H9 (cell line): ENCODE results near the gene HUNK. TPM values are rescaled to one million over a fixed set of nuclear protein-coding genes. Genes with fewer than 3 reads are reported as not detected.

Experiments
- DNase-seq: peaks from one replicate; pipeline ENCODE4 v3.0.0-alpha.2; 2017
- H2AFZ ChIP-seq: one replicate; pipeline ENCODE4 v1.6.1; 2013; ENCODE audit warnings: mild to moderate bottlenecking, low read length, control low read depth, moderate library complexity
- H2AK5ac ChIP-seq: 2 replicates; pipeline ENCODE4 v1.6.1; 2013; ENCODE audit warnings: low read length, control low read depth, mixed read lengths; ENCODE audit not compliant: insufficient read length
- H2BK120ac ChIP-seq: one replicate; pipeline ENCODE4 v1.6.1; 2013; ENCODE audit warnings: low read depth, mild to moderate bottlenecking, low read length, control low read depth, inconsistent platforms; ENCODE audit not compliant: poor library complexity, severe bottlenecking
- H2BK12ac ChIP-seq: 2 replicates; pipeline ENCODE4 v1.6.1; 2013; ENCODE audit warnings: low read length, control low read depth, mixed read lengths, low read depth; ENCODE audit not compliant: insufficient read length
- H2BK15ac ChIP-seq: 2 replicates; pipeline ENCODE4 v1.6.1; 2013; ENCODE audit warnings: low read depth, low read length, control low read depth
- H2BK20ac ChIP-seq: one replicate; pipeline ENCODE4 v1.6.1; 2013; ENCODE audit warnings: low read depth, mild to moderate bottlenecking, low read length, control low read depth, inconsistent platforms; ENCODE audit not compliant: poor library complexity, severe bottlenecking
- H2BK5ac ChIP-seq: 2 replicates; pipeline ENCODE4 v1.6.1; 2013; ENCODE audit warnings: low read length, control low read depth, mixed read lengths; ENCODE audit not compliant: insufficient read length
- H3K14ac ChIP-seq: 2 replicates; pipeline ENCODE4 v1.6.1; 2013; ENCODE audit warnings: low read length, control low read depth; ENCODE audit not compliant: insufficient read depth
- H3K18ac ChIP-seq: 2 replicates; pipeline ENCODE4 v1.6.1; 2013; ENCODE audit warnings: low read depth, mild to moderate bottlenecking, mixed read lengths, low read length, control low read depth; ENCODE audit not compliant: insufficient read length
- H3K23ac ChIP-seq: 2 replicates; pipeline ENCODE4 v1.6.1; 2013; ENCODE audit warnings: low read length, control low read depth, mixed read lengths, low read depth; ENCODE audit not compliant: insufficient read length
- H3K23me2 ChIP-seq: 2 replicates; pipeline ENCODE4 v1.6.1; 2013; ENCODE audit warnings: low read depth, mild to moderate bottlenecking, mixed read lengths, low read length, control low read depth; ENCODE audit not compliant: insufficient read length, poor library complexity, severe bottlenecking
- H3K27ac ChIP-seq: 2 replicates; pipeline ENCODE4 v1.5.1; 2013; ENCODE audit warnings: low read length, control low read depth, mixed read lengths, low read depth; ENCODE audit not compliant: insufficient read length
- H3K27me3 ChIP-seq: 2 replicates; pipeline ENCODE4 v1.6.1; 2013; ENCODE audit warnings: low read length, control low read depth, inconsistent platforms; ENCODE audit not compliant: insufficient read depth
- H3K4ac ChIP-seq: 2 replicates; pipeline ENCODE4 v1.6.1; 2013; ENCODE audit warnings: low read depth, mild to moderate bottlenecking, control low read depth, inconsistent platforms, low read length, moderate library complexity
- H3K4me1 ChIP-seq: 2 replicates; pipeline ENCODE4 v1.6.1; 2013; ENCODE audit warnings: low read length, control low read depth, inconsistent platforms; ENCODE audit not compliant: insufficient read depth
- H3K4me2 ChIP-seq: 2 replicates; pipeline ENCODE4 v1.6.1; 2013; ENCODE audit warnings: low read length, control low read depth, mixed read lengths; ENCODE audit not compliant: insufficient read length, insufficient read depth
- H3K56ac ChIP-seq: 2 replicates; pipeline ENCODE4 v1.6.1; 2013; ENCODE audit warnings: low read depth, mild to moderate bottlenecking, mixed read lengths, low read length, control low read depth; ENCODE audit not compliant: insufficient read length
- H3K79me1 ChIP-seq: 2 replicates; pipeline ENCODE4 v1.6.1; 2013; ENCODE audit warnings: low read depth, mild to moderate bottlenecking, moderate library complexity, low read length, control low read depth, inconsistent platforms; ENCODE audit not compliant: insufficient read depth, poor library complexity, severe bottlenecking
- H3K79me2 ChIP-seq: 2 replicates; pipeline ENCODE4 v1.6.1; 2013; ENCODE audit warnings: low read length, control low read depth, inconsistent platforms; ENCODE audit not compliant: insufficient read depth
- H3K9ac ChIP-seq: 2 replicates; pipeline ENCODE4 v1.6.1; 2013; ENCODE audit warnings: low read length, control low read depth, mixed read lengths; ENCODE audit not compliant: insufficient read length; ENCODE audit errors: extremely low read depth
- H3K9me3 ChIP-seq: one replicate; pipeline ENCODE4 v1.6.1; 2013; ENCODE audit warnings: low read depth, low read length, inconsistent platforms; ENCODE audit not compliant: control insufficient read depth
- H3T11ph ChIP-seq: one replicate; pipeline ENCODE4 v1.6.1; 2013; ENCODE audit warnings: mild to moderate bottlenecking, low read length, control low read depth, inconsistent platforms
- H4K20me1 ChIP-seq: one replicate; pipeline ENCODE4 v1.6.1; 2013; ENCODE audit not compliant: control insufficient read depth, insufficient read length, insufficient read depth
- H4K5ac ChIP-seq: 2 replicates; pipeline ENCODE4 v1.6.1; 2013; ENCODE audit warnings: low read depth, mild to moderate bottlenecking, mixed read lengths, low read length, control low read depth; ENCODE audit not compliant: insufficient read length
- H4K8ac ChIP-seq: replicated peaks from 2 replicates; pipeline ENCODE4 v1.6.1; 2013; ENCODE audit warnings: low read length, control low read depth, mixed read lengths, low read depth; ENCODE audit not compliant: insufficient read length
- H4K91ac ChIP-seq: 2 replicates; pipeline ENCODE4 v1.6.1; 2013; ENCODE audit warnings: low read depth, mild to moderate bottlenecking, moderate library complexity, mixed read lengths, low read length, control low read depth; ENCODE audit not compliant: insufficient read length
- H3K27ac Mint-ChIP-seq, 3 experiments: 2 replicates in 2 of 3; 3 replicates in 1 of 3; pipeline ENCODE4 v1.8.0; 2020 to 2021; ENCODE audit warnings: mixed read lengths in 3 of 3, mild to moderate bottlenecking in 1 of 3, moderate library complexity in 1 of 3
- H3K27me3 Mint-ChIP-seq: 2 replicates; pipeline ENCODE4 v1.8.0; 2021; ENCODE audit warnings: low read depth, mild to moderate bottlenecking, moderate library complexity, mixed read lengths
- H3K36me3 Mint-ChIP-seq, 3 experiments: 2 replicates in 2 of 3; 3 replicates in 1 of 3; pipeline ENCODE4 v1.8.0; 2020 to 2021; ENCODE audit warnings: low read depth in 3 of 3, mixed read lengths in 3 of 3; ENCODE audit not compliant: insufficient read depth in 1 of 3
- H3K4me1 Mint-ChIP-seq, 2 experiments: 2 replicates each; pipeline ENCODE4 v1.8.0; 2020; ENCODE audit warnings: mixed read lengths in 2 of 2
- H3K4me3 Mint-ChIP-seq, 2 experiments: 2 replicates in 1 of 2; 3 replicates in 1 of 2; pipeline ENCODE4 v1.8.0; 2020 to 2021; ENCODE audit warnings: mild to moderate bottlenecking in 2 of 2, mixed read lengths in 2 of 2, moderate library complexity in 1 of 2
- H3K9me3 Mint-ChIP-seq, 2 experiments: 2 replicates in 1 of 2; 3 replicates in 1 of 2; pipeline ENCODE4 v1.8.0; 2020; ENCODE audit warnings: mild to moderate bottlenecking in 2 of 2, mixed read lengths in 2 of 2, moderate library complexity in 1 of 2
- CTCF ChIP-seq: fragments of 200-600 bp; sonication (generic); conservative IDR thresholded peaks from 3 replicates; pipeline ENCODE4 v1.8.0; 2021; ENCODE audit warnings: antibody characterized with exemption, mild to moderate bottlenecking
- whole genome bisulfite sequencing: extraction: QIAGEN DNeasy Blood & Tissue Kit; methylation state at CpG from one replicate; pipeline ENCODE4 v1.1.7; 2013; ENCODE audit warnings: missing lambda C conversion rate, low lambda C conversion rate, mixed read lengths; ENCODE audit not compliant: insufficient read length; ENCODE audit errors: extremely low coverage; 5-methylcytosine and 5-hydroxymethylcytosine counted together
- total RNA-seq: library from RNA; stranded (reverse); gene quantifications from 2 replicates; pipeline ENCODE4 v1.2.1, GENCODE V29; 2021

HUNK gene
- total RNA-seq, 1 experiment from 2014 or later = 5.8 TPM

GRCh38 chr21:31977816-31978215 lies 105.0 kb downstream of the HUNK start:
- Histone ChIP-seq H4K91ac (no peak overlapping the region), H3K4me1 (no peaks in the 10 kb centered on the region), H2BK20ac (no peak overlapping the region), H2BK5ac (no peak overlapping the region), H2BK120ac (no peak overlapping the region), H4K5ac (no peak overlapping the region), H2BK15ac (no peak overlapping the region), H3K9me3 (no peaks in the 10 kb centered on the region), H2BK12ac (no peak overlapping the region), H3K4me2 (no peak overlapping the region), H3K27me3 (no peaks in the 10 kb centered on the region), H4K8ac (no peak overlapping the region), H3K14ac (no peak overlapping the region), H3K23ac (no peak overlapping the region), H3K79me1 (no peaks in the 10 kb centered on the region), H3K9ac (no peak overlapping the region), H3T11ph (no peak overlapping the region), H3K27ac (no peak overlapping the region), H2AK5ac (no peak overlapping the region), H3K56ac (no peak overlapping the region), H3K23me2 (no peaks in the 10 kb centered on the region), H4K20me1 (no peaks in the 10 kb centered on the region), H3K4ac (no peak overlapping the region), H2AFZ (no peak overlapping the region), H3K79me2 (no peaks in the 10 kb centered on the region), H3K18ac (no peak overlapping the region)
- no peaks in the 10 kb centered on the region; the same call in 1 of the 2 replicates for H3K27me3 Mint-ChIP-seq
- WGBS = no CpG with 5 or more reads among the region's 7 CpGs
- no peaks in the 10 kb centered on the region for H3K9me3 Mint-ChIP-seq
- H3K27ac Mint-ChIP-seq = no peak overlapping the region
- H3K4me3 Mint-ChIP-seq = no peak overlapping the region
- no peak for DNase-seq
- peaks cover 0 to 7% (median 2%) of the 10 kb centered on the region in 3 experiments; a peak in 3 of 7 replicates for H3K36me3 Mint-ChIP-seq
- peaks cover 20 to 26% of the 10 kb centered on the region in 2 experiments for H3K4me1 Mint-ChIP-seq
- TF ChIP-seq CTCF = no peak
